HG03575 (cell line): ENCODE measurements around the gene BCKDHA.
"Not testable (repeated sequence)": the region's sequence is repeated elsewhere in the genome, so short reads cannot be mapped to it uniquely, and the experiment has no call there.

Experiments used
- ATAC-seq: cut with Tn5 transposase; IDR thresholded peaks from one replicate; pipeline ENCODE4 v1.9.1; 2021; ENCODE audit not compliant: unreplicated experiment, insufficient number of reproducible peaks, low FRiP score; ENCODE audit errors: extremely low read depth

The BCKDHA gene

GRCh38 chr19:41364524-41365391, 32.9 kb upstream of the BCKDHA start:
- no peak for ATAC-seq

- ATAC-seq, result no peak
Observed at GRCh38 chr19:41366089-41366488, 31.5 kb upstream of the BCKDHA start.

- no peak for ATAC-seq
Observed at GRCh38 chr19:41367848-41368301, 29.7 kb upstream of the BCKDHA start.

- ATAC-seq, result no peak
Observed at GRCh38 chr19:41369769-41370168, 27.8 kb upstream of the BCKDHA start.

GRCh38 chr19:41371119-41371518, 26.5 kb upstream of the BCKDHA start:
- ATAC-seq, result not testable (repeated sequence)

- no peak for ATAC-seq
Observed at GRCh38 chr19:41371541-41371940, 26.1 kb upstream of the BCKDHA start.

GRCh38 chr19:41372501-41372900, 25.1 kb upstream of the BCKDHA start:
- ATAC-seq, result no peak

GRCh38 chr19:41373993-41374392, 23.6 kb upstream of the BCKDHA start:
- no peak for ATAC-seq

- ATAC-seq, result no peak
Observed at GRCh38 chr19:41376241-41376997, 21.2 kb upstream of the BCKDHA start, which contains the start of gene TMEM91. Gene TMEM91, plus strand, starts transcription at chr19:41376533. Its CDS starts 1,777 bp downstream, at chr19:41378310.

- no peak for ATAC-seq
Observed at GRCh38 chr19:41376998-41377365, 20.6 kb upstream of the BCKDHA start.

- ATAC-seq, result no peak
Observed at GRCh38 chr19:41377977-41378709, 19.5 kb upstream of the BCKDHA start.

- ATAC-seq, result not testable (repeated sequence)
Observed at GRCh38 chr19:41381536-41381935, 16.1 kb upstream of the BCKDHA start.

GRCh38 chr19:41384351-41384750, 13.3 kb upstream of the BCKDHA start:
- ATAC-seq, result no peak

GRCh38 chr19:41386442-41386841, 11.2 kb upstream of the BCKDHA start:
- ATAC-seq, result no peak

GRCh38 chr19:41391618-41392017, 6.0 kb upstream of the BCKDHA start:
- no peak for ATAC-seq

GRCh38 chr19:41392775-41393174, 4.8 kb upstream of the BCKDHA start:
- no peak for ATAC-seq

GRCh38 chr19:41395355-41395754, 2.3 kb upstream of the BCKDHA start:
- no peak for ATAC-seq

GRCh38 chr19:41398050-41398418, 416 bp downstream of the BCKDHA start:
- no peak for ATAC-seq

- no peak for ATAC-seq
Observed at GRCh38 chr19:41398598-41398997, 980 bp downstream of the BCKDHA start.
